Psoas muscle (tissue), 8 donors: ENCODE results near the gene PTPRF. TPM values are rescaled to one million over a fixed set of nuclear protein-coding genes. Genes with fewer than 3 reads are reported as not detected.

ENCODE experiments used
- ATAC-seq, 4 donors: fragments of 200-7000 bp; cut with Tn5 transposase; one replicate each; pipeline ENCODE4 v1.9.1; 2020; ENCODE audit warnings: moderate library complexity in 3 of 4, mild to moderate bottlenecking in 2 of 4
- DNase-seq, 2 donors: peaks; one replicate each; pipeline ENCODE4 v3.0.0-alpha.2; 2020
- H3K27ac ChIP-seq: fragments of 200-600 bp; one replicate; pipeline ENCODE4 v1.8.0; 2022
- H3K27me3 ChIP-seq, 3 donors: fragments of 200-600 bp in 1 of 3; one replicate each; pipeline versions ENCODE4 v1.6.1 to v1.8.0; 2013 to 2022; ENCODE audit warnings: low read length in 2 of 3, mild to moderate bottlenecking in 2 of 3, moderate library complexity in 1 of 3; ENCODE audit not compliant: insufficient read depth in 3 of 3
- H3K36me3 ChIP-seq, 2 donors: fragments of 200-600 bp in 1 of 2; one replicate each; pipeline versions ENCODE4 v1.6.1 to v1.8.0; 2013 to 2022; ENCODE audit warnings: low read depth in 1 of 2, mild to moderate bottlenecking in 1 of 2, moderate library complexity in 1 of 2; ENCODE audit not compliant: insufficient read depth in 1 of 2
- H3K4me1 ChIP-seq: fragments of 200-600 bp; one replicate; pipeline ENCODE4 v1.8.0; 2022
- H3K4me3 ChIP-seq: fragments of 200-600 bp; one replicate; pipeline ENCODE4 v1.8.0; 2022; ENCODE audit warnings: mild to moderate bottlenecking
- H3K9me3 ChIP-seq: fragments of 200-600 bp; one replicate; pipeline ENCODE4 v1.8.0; 2022
- WGBS, 3 donors: extraction: QIAGEN DNeasy Blood & Tissue Kit; methylation state at CpG; one replicate each; pipeline versions ENCODE4 v1.1.6 to v1.1.7; 2013; 5-methylcytosine and 5-hydroxymethylcytosine counted together
- intact Hi-C, 2 donors: fragments of 100-400 bp; cut with DNase I; formaldehyde crosslinking; loops; one replicate each; pipeline versions ENCODE4 v1.11.0 to v1.14.2; 2022
- polyA plus RNA-seq, 3 donors: library from polyadenylated mRNA; stranded (reverse); fragments of 200-250 nt; gene quantifications; one replicate each; pipeline ENCODE4 v1.2.3, GENCODE V29; 2013
- total RNA-seq, 4 donors: library from RNA; stranded (reverse); fragmentation: NEBNext Ultra II Directional in 2 of 4; extraction: Animal tissue kit (Norgen Biotek cat#: 25700) in 2 of 4; gene quantifications; one replicate each; pipeline versions ENCODE4 v1.2.1 to v1.2.4, GENCODE V29; 2021 to 2023
- TF ChIP-seq, protein P1 (sequence below): fragments of 200-600 bp; IDR thresholded peaks from one replicate; pipeline ENCODE4 v1.8.0; 2022; ENCODE audit warnings: antibody characterized with exemption
- donor health status: healthy with polysubstance abuse.
- donor health status: DM: no; HTN: no; CAD: no; lungs with moderate emphysema.
- donor health status: Bipolar disorder and iron deficiency.
- donor health status: healthy.
- donor health status: DM: yes; HTN: yes; CAD: no.
- donor health status: DM: no; HTN: no; CAD: no.
- donor health status: DM: no; HTN: no; CAD: no.
- donor health status: DM: yes; HTN: yes; CAD: no.

PTPRF gene
- total and polyA plus RNA-seq, 7 donors: 0.65 to 8.9 (median 1.9) TPM

DNA sequence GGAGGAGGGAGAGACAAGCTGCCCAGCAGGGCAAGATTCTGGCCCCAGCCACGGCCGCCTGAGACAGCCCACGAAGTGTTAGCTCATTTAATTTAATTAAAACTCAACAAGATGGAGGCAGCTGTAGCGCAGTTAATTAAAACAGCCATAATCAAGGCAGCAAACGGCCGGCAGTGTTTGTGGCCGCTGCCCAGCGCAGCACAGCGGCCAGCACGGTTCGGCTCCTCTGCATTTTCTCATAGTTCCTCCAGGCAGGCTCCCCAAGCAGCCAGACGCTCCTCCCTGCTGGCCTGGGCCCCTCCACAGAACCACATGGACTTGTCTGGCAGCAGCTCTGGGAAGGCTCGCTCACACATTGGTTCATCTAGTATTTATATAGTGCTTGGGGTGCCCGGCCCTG is 40.0 kb downstream of the PTPRF start:
- TF ChIP-seq, protein P1, sequence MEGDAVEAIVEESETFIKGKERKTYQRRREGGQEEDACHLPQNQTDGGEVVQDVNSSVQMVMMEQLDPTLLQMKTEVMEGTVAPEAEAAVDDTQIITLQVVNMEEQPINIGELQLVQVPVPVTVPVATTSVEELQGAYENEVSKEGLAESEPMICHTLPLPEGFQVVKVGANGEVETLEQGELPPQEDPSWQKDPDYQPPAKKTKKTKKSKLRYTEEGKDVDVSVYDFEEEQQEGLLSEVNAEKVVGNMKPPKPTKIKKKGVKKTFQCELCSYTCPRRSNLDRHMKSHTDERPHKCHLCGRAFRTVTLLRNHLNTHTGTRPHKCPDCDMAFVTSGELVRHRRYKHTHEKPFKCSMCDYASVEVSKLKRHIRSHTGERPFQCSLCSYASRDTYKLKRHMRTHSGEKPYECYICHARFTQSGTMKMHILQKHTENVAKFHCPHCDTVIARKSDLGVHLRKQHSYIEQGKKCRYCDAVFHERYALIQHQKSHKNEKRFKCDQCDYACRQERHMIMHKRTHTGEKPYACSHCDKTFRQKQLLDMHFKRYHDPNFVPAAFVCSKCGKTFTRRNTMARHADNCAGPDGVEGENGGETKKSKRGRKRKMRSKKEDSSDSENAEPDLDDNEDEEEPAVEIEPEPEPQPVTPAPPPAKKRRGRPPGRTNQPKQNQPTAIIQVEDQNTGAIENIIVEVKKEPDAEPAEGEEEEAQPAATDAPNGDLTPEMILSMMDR: no peak
- Histone ChIP-seq H3K9me3 (no peaks in the 10 kb centered on the region), H3K4me1 (peaks cover 3% of the 10 kb centered on the region), H3K4me3 (no peak overlapping the region), H3K27me3 (peaks cover 0 to 4% (median 2%) of the 10 kb centered on the region in 3 donors), H3K36me3 (no peaks in the 10 kb centered on the region), H3K27ac (no peak overlapping the region)
- intact Hi-C loops: no loop called here
- DNase-seq: no peak
- ATAC-seq: no peak
- WGBS, 3 donors: 91 to 94% (median 93%) methylated on average over 14 of the region's 14 CpGs

DNA sequence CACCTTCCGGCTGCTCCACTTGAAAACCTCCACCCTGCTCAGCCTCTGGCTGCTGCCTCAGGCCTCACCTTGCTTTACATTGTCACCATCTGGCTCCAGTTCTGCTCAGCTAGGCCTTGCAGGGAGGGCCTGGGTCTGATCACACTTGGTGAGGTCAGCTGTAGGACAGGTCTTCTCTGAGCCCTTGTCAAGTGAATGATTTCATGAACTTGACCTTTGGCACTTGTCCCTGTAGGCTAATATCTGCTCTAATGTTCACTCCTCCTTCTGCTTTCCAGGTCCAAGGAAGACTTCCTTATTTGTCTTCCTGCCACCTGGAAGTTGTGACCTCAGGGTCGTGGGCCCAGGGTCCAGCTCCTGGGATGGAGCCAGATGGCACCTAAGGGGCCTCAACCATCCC is 41.4 kb downstream of the PTPRF start:
- Histone ChIP-seq H3K27ac (no peak overlapping the region), H3K36me3 (no peaks in the 10 kb centered on the region), H3K4me1 (no peaks in the 10 kb centered on the region), H3K27me3 (no peaks in the 10 kb centered on the region), H3K9me3 (no peaks in the 10 kb centered on the region), H3K4me3 (no peak overlapping the region)
- WGBS, 3 donors: 60 to 66% (median 63%) methylated on average over 2 of the region's 2 CpGs
- intact Hi-C loops: no loop called here
- TF ChIP-seq, protein P1: no peak
- ATAC-seq: no peak
- DNase-seq: no peak

DNA sequence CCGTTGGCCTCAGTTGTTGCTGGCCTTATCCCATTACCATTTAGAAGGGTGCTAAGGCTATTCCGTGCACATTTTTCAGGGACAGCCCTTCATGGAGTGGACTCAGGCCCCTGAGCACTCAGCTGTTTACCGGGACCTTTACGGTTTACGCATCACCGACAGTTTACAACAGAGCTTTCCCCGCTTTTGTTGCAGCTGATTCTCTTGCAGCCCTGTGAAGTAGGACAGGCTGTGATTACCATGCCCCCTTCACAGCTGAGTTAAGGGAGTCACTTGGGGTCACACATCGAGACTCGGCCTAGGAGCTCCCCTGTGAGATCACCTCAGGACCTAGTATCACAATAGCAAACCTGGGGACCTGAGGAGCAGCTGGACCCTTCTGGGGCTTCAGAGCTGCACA is 41.9 kb downstream of the PTPRF start:
- H3K36me3 ChIP-seq: no peaks in the 10 kb centered on the region
- 68 to 80% (median 72%) methylated on average over 9 of the region's 9 CpGs for WGBS, 3 donors
- no peak for ATAC-seq
- no peak overlapping the region for H3K4me3 ChIP-seq
- intact Hi-C loops: no loop called here
- no peak overlapping the region for H3K27ac ChIP-seq
- H3K4me1 ChIP-seq: no peaks in the 10 kb centered on the region
- TF ChIP-seq, protein P1: no peak
- no peaks in the 10 kb centered on the region for H3K27me3 ChIP-seq
- H3K9me3 ChIP-seq: no peaks in the 10 kb centered on the region
- no peak for DNase-seq

DNA sequence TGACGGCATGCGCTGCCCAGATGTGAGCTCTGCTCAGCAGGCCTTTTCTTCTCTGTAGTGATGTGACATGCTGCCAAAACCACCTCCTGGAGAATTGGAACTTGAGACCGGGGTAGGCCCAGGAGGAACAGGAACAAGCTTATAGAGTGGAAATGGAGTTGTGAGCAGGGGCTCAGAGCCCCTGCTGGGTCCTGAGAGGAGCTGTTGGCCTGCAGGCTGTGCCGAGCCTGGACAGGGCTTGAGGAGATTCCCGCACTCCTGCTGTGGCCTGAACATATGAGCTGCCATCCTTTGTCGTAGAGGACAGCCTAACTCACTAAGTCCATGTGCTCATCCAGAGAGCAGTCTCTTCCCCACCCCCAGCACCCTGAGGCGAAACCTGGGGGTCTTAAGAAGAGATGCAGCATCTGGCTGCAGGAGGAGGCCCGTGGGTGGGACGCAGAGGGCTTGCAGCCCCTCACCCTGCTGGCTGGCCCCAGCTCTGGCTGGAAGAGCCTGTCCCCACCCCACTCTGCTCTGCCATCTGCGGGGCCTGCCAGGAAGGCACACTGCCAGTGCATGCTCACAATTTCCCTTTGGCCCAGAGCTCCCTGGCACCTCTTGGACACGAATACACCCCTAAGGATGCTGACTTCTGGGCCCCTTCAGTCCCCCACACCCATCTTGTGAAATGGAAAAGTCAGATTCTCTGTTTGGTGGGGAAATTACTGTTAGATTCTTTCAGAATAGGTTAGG is 42.5 kb downstream of the PTPRF start:
- Histone ChIP-seq H3K4me1 (no peaks in the 10 kb centered on the region), H3K36me3 (no peaks in the 10 kb centered on the region), H3K9me3 (no peaks in the 10 kb centered on the region), H3K27ac (no peak overlapping the region), H3K27me3 (no peaks in the 10 kb centered on the region), H3K4me3 (no peak overlapping the region)
- ATAC-seq (peak in 2 of 4 donors; percentile 6 to 21), DNase-seq (no peak)
- intact Hi-C loops: no loop called here
- TF ChIP-seq, protein P1: no peak
- 55 to 68% (median 56%) methylated on average over 11 of the region's 11 CpGs for WGBS, 3 donors

DNA sequence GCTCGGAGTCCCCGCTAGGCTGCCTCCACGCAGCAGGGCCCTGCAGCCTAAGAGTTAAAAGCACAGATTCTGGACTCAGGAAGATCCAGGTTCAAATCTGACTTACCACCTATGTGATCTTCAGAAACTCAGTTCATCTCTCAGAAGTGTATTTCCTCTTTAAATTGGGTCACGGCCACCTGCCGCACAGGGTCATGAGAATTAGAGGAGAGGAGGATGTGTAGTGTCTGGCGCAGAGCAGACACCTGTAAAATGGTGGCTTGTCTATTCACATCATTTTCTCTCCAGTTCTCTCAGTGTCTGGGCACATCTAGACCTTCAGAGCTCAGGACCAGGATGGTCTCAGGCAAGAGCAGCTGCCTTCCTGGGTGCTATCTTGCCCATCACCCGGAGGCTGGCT is 45.8 kb downstream of the PTPRF start:
- H3K27ac ChIP-seq: no peak overlapping the region
- TF ChIP-seq, protein P1: no peak
- 95 to 97% (median 96%) methylated on average over 7 of the region's 7 CpGs for WGBS, 3 donors
- ATAC-seq (no peak), DNase-seq (no peak)
- no peaks in the 10 kb centered on the region for H3K4me1 ChIP-seq
- intact Hi-C loops: no loop called here
- no peak overlapping the region for H3K4me3 ChIP-seq
- no peaks in the 10 kb centered on the region for H3K9me3 ChIP-seq
- H3K27me3 ChIP-seq: no peaks in the 10 kb centered on the region
- H3K36me3 ChIP-seq: no peaks in the 10 kb centered on the region
